GM19099 (cell line): ENCODE results near the gene BTNL3.

Experiments
- POLR2A ChIP-seq: IDR thresholded peaks from 3 replicates; pipeline ENCODE4 v1.6.1; 2011; ENCODE audit warnings: low read depth; ENCODE audit not compliant: insufficient read length; ENCODE audit errors: extremely low read depth

BTNL3 gene

DNA sequence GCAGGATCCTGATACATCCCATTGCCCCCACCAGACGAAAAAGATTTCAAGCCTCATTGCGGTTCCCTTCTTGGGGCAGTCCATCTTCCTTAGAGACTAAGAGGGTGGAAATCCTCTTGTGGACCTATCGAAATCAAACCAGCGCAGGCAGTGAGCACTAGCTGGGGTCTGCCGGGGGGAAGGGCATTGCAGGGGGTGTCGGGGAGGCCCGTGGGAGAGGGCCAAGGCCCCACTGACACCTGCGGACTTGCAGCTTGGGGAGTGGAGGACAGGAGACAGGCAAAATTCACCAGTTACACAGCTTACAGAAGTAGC, 51.9 kb downstream of the BTNL3 start:
- TF ChIP-seq POLR2A: no peak

DNA sequence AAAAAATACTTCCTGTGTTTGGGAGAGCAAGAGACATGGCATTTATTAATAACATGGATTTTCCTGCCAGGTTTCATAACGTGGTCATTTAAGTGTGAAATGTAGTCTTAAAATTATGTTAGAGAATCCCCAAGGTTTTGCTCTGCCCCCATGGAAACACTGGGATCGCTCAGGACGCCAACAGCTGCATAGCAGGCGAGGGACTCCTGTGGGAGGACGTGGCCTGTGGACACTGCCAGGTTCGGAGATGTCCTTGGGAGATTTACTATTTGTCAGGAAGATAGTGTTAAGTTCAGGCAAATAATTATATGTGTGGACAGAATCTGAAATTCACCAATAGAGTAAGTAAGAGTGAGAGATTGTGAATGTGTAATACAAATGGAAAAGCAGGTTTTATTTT, 52.4 kb downstream of the BTNL3 start:
- no peak for TF ChIP-seq POLR2A

DNA sequence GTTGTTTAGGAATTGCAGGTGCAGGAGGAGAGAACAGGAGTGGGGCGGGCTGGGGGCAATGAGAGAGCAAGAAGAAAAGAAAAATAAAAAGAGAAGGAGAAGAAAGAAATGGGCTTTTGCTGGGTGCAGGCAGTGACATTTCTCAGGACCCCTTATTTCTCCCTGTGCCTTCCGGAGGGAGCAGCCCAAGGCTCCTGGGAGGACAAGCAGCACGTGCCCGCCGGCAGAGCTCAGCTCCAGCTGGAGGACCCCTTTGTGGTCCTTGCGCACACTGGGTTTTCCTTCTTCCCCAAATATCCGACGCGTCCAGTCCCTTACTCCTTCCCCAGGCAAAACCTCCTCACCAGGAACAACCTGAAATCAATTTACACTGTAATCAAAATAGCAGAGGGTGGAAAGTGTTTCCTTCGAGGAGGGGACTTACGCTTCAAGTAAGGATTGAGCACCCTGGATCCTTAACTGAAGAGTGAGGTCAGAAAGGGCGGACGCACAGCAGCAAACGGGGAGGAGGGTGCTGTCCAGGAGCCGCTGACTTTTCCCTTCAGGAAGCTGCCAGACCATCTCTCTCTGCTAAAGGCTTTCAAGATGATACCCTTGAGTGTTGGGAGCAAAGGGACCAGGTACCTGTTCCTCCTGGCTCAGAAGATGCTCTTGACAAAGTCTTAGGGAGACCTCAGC, 53.5 kb downstream of the BTNL3 start:
- TF ChIP-seq POLR2A: no peak

DNA sequence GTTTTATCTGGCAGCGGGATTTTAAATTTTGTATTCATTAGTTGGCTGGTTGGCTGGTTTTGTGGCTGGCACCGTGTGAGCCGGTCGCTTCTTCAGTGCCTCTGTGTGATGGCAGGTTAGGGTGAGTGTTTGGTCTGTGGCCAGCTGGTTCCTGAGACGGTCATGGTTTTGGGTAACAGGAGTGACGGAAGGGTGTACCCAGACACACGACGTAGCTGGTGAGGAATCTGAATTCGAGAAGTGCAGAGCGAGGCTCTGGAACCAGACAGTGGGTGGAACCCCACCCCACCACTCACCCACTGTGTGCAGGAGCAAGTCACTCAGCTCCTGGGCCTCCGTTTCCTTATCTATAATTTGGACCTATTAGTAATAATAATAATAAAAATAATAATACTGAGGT, 54.1 kb downstream of the BTNL3 start:
- no peak for TF ChIP-seq POLR2A

DNA sequence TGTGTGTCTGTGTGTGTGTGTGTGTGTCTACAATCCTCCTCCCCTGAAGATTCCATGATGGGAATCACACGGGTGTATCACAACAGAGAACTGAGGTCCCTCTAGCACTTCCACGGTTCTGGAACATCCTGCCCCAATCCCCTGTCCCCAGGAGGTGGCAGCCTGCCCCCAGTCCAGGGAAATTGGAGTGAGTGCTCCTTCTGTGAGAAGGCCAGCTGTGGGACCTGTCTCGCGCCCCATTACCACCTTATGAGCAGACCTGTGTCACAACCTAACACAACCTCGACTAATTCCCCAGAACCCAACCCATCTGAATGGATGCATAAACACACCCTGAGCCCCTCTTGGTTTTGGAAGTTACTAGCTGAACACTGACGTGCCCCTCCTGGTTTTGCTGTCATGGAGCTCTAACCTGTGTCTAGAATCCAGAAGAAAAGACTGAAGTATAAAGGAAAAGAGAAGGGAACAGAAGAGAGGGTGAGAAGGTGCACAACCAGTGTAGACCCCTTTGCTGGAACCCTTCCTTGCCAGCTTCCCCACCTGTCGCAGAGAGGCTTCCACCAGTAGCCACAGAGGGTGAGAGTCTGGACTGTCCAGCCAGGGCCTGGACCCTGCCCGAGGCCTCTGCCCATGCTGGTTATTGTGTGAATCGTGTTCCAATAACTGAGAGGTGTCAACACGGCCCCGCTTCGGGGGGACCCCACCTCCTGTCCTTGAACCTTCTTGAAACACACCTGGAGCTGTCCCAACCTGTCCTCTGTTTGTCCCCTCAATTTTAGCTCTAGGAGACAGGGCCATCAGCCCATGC, 54.8 kb downstream of the BTNL3 start:
- no peak for TF ChIP-seq POLR2A

DNA sequence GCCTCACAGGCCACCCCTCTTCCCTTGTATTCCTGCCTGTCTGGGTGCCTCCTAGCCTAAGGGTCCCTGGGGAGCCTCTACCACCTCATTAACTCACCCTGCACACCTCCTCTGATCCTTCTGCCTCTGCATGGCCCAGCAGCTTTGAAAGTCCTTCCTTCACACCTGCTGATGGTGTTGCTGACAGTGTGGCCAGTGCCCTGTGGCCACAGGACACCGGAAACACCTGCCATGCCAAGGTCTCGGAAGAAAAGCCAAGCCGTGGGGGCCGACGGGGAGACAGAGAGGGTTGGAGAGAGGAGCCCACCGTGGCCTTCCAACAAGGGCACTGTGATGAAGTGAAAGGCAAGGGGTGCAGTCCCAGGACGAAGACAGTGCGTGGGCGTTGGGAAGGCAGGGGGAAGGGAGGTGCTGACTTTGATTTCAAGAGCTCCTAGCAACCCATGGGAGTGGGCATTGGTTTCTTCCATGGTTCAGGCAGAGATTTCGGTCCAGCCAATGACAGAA, 55.5 kb downstream of the BTNL3 start:
- TF ChIP-seq POLR2A: no peak

DNA sequence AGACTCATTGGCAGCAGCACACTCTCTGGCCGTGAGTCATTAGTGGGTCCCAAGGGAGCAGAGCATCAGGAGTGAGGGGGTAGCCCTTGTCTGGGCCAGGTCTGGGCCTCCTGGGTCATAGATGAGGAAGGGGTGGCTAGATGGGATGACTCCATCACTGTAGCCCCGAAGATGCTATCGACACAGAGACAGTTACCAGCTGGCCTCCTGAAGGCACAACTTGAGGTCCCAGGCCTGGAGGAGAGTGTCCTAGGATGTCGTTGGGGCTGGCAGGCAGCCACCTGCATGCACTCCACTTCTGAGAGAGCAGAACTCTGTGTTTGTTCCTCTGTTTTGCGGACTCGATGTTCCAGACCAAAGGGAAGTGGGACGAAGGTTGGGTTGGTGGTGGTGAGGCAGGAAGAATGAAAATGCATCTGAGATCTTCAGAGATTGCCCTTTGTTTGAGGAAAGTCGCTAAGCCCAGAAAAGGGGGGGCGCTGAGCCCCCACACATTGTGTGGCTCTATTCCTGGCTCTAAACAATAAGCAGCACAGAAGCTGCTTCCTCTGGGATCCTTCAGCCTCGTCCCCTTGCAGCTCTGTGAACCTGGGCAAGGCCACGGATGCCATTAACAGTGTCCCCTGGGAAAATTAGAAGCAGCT, 56.1 kb downstream of the BTNL3 start:
- no peak for TF ChIP-seq POLR2A

DNA sequence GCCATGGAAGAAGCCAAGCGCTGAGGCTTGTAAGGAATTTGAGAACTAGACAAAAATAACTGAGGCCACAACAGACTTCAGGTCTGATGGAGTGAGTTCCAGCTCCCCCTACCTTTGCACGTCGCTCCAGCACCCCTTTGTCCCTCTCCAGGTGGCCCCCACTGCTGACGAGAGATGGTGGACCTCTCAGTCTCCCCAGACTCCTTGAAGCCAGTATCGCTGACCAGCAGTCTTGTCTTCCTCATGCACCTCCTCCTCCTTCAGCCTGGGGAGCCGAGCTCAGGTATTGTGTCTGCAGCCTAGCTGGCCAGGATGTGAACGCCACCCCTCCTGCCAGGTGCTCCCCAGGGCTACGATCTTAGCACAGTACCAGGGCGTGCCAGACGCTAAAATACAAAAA, 56.7 kb downstream of the BTNL3 start:
- TF ChIP-seq POLR2A: no peak

DNA sequence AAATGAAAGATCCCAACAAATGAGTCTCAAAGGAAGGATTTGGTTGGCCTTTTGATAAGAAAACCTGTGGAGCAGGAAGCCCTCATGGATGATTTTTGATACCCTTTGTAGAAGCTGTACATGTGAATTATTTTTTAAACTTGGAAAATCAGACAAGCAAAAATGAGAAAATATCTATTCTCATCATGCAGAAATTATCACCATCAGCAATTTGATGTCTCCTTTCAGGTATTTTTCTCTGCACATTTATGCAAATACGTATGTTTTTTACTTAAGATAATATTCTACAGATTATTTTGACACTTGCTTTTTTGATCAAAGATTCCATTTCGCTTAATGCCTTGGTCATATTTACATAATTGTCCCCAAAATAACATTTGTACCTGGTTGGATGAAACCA, 58.6 kb downstream of the BTNL3 start:
- no peak for TF ChIP-seq POLR2A

DNA sequence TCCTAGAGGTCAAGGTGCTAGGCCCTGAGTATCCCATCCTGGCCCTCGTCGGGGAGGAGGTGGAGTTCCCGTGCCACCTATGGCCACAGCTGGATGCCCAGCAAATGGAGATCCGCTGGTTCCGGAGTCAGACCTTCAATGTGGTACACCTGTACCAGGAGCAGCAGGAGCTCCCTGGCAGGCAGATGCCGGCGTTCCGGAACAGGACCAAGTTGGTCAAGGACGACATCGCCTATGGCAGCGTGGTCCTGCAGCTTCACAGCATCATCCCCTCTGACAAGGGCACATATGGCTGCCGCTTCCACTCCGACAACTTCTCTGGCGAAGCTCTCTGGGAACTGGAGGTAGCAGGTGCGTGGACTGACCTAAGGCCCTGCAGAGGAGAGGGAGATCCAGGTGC, 59.3 kb downstream of the BTNL3 start:
- TF ChIP-seq POLR2A: no peak

DNA sequence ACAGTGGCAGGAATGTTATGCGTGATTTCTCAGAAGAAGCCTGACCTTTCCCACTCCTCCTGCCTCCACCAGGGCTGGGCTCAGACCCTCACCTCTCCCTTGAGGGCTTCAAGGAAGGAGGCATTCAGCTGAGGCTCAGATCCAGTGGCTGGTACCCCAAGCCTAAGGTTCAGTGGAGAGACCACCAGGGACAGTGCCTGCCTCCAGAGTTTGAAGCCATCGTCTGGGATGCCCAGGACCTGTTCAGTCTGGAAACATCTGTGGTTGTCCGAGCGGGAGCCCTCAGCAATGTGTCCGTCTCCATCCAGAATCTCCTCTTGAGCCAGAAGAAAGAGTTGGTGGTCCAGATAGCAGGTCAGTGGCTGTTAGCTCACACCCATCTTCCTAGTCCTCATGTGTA, 61.4 kb downstream of the BTNL3 start:
- TF ChIP-seq POLR2A: no peak

DNA sequence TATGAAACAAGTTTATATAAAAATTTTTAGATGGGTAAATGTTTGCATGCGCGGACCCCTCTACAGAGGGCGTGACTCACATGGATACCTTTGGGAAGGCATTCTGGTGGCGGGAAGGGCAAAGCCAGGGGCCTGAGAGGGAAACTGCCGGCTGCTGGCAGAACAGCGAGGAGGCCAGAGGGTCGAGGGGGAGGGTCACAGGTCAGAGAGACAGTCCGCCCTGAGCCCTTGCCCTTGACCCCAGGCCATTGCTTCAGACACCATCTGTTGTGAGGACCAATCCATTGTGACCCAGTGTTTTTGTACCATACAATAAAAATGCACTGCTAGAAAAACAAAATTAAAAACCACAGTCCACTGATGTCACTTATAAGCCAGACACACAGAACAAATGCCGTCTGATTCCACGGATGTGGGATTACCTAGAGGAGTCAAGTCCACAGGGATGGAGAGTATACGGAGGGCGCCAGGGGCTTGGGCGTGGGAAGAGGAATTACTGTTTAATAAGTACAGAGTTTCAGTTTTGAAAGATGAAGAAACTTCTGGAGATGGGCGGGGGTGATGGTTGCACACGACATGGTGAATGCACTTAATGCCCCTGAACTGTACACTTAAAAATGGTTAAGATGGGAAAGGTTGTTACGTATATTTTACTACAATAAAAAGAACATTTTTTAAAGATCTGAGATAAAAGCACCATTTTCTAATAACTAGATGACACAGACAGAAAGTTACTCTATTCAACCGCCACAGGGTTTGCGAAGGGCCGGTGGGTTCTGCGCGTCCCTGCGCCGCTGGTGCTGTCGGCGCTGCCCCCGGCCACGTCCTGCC, 63.4 kb downstream of the BTNL3 start:
- TF ChIP-seq POLR2A: no peak

DNA sequence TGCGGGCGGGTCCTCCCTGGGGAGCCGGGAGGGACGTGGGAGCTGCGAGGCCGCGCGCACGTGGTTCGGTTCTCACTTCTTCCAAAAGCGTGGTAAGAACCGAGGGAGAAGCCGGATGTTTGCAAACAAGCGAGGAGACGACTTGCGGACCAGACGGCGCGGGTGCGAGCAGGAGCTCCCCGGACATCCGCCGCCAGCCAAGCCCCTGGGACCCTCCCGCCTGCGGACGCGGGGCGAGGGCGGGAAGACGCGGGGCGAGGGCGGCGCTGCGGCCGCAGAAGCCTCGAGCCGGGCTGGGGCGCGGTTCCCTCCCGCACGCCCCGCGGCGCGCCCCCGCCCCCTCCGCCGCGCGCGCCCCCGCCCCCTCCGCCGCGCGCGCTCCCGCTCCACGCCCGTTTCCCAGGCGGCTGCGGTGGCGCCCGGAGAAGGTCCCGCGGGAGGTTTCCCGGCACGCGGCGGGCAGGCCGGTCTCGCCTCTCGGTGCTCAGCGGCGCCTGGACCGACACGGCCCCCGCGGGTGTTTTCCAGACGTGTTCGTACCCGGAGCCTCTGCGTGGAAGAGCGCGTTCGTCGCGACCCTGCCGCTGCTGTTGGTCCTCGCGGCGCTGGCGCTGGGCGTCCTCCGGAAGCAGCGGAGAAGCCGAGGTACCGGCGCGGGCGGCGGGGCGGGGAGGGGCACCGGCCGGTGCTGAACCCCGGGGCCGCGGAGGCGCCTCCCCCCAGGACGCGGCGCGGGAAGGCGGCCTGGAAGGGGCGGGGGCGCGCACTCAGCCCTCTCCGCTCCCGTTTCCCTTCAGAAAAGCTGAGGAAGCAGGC, 64.2 kb downstream of the BTNL3 start:
- no peak for TF ChIP-seq POLR2A

DNA sequence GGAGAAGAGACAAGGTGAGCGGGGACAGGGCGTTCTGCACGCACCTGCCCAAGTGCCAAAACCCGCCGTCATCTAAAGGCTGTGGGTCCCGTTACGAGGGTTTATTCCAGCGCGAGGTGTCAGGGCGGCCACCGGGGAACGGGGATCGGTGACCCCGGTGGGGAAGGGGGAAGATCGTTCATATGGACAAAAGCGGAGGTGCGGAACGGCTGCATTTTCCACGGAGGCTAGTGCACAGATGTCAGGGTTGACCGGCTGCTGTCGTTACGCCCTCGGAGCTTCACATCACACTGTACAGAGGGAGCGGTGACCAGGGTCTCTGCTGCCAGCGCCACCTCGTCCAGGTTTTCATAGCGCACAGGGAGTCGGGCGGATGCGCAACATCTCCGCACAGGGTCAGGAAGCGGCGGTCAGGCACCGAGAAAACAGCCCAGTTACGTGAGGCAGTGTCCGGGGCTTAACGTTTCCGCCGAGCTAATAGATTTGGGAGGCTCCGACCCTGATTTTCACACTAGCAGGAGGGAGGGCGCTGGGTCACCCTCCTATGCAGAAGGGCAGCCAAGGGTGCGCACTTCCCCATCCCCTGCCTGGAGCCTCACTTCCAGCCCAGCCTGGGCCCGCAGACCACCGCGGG, 65.0 kb downstream of the BTNL3 start:
- no peak for TF ChIP-seq POLR2A

DNA sequence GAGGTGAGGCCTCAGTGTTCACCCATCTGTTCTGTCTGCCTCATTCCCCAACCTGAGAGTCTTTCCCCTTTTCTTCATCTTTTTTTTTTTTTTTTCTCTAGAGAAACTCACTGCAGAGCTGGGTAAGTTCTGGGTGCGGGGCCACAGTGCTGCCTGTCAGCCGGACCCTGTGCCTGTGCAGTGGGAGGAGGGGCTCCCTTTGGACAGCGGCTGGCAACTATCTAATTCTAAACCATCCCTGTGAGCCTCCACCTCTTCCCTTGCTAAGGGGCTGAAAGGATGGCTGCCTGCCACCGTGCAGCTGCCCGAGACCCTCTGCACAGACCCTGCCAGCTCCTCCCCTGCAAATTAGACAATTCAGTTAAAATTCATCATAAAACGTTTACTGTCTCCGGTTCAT, 65.5 kb downstream of the BTNL3 start:
- TF ChIP-seq POLR2A: no peak
